SH-SY5Y (cell line): Measurements from ENCODE around the gene MR1.

ENCODE experiments used
- GATA2 ChIP-seq: IDR thresholded peaks from 2 replicates; pipeline ENCODE4 v1.6.1; 2011; ENCODE audit warnings: mild to moderate bottlenecking, low read depth, low read length
- GATA3 ChIP-seq: IDR thresholded peaks from 2 replicates; pipeline ENCODE4 v1.6.1; 2011; ENCODE audit warnings: low read depth, mild to moderate bottlenecking, low read length, moderate library complexity

The MR1 gene

DNA sequence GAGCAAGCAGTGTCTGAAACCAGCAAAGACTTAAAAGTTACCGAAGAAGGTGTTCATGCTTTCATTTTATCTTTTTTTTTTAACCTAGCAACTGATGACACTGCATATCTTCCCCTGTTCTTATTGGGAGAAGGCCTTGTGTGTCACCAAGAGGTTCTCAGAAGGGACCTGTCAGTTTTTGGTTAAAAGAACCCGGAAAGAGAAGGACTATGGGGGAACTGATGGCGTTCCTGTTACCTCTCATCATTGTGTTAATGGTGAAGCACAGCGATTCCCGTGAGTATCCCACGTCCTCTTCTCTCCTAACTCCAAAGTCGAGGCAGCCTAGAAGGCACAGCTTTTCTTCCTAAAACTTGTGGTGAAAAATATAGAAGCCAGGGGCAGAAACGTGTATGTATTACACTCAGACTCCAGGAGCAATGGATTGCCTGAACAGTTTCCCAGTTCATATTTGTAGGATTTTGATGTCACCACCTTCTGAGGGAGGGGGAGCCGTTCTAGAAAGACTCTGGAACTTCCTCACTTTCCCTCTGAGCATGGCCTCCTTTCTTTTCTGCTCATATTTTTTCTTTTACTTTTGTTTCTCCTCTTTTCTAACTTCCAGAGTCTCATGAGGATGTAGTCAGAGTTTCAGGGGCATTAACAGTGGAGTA is at the start of gene MR1:
Gene MR1, plus strand, starts transcription at position 185 of the 653 bp plus-strand sequence. Its CDS starts 25 bp downstream, at position 210.
- TF ChIP-seq GATA3 (no peak), GATA2 (no peak)

- TF ChIP-seq GATA2 (no peak), GATA3 (no peak)
Observed at GRCh38 chr1:180988253-180988752, 45.5 kb upstream of the MR1 start.

DNA sequence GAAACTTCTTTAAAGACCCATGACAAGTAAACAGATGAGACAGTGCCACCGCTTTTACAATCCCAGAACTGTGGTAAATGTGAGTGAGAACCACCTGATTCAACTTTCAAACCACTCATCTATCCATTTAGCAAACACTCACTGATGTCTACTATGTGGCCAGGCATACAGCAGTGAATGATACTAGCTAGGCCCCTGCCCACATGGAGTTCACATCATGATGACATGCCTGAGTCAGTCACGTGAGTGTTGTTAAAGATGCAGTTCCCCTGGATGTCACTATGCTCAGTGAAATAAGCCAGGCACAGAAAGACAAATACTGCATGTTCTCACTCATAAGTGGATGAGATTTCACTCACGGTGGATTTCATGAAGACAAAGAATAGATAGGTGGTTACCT is 39.5 kb upstream of the MR1 start:
- TF ChIP-seq GATA2 (no peak), GATA3 (no peak)

GRCh38 chr1:180997843-180998504 is 35.8 kb upstream of the MR1 start:
- TF ChIP-seq GATA2 (no peak), GATA3 (no peak)

GRCh38 chr1:181001091-181001780 is 32.5 kb upstream of the MR1 start:
- TF ChIP-seq GATA3: no peak
- no peak for TF ChIP-seq GATA2

DNA sequence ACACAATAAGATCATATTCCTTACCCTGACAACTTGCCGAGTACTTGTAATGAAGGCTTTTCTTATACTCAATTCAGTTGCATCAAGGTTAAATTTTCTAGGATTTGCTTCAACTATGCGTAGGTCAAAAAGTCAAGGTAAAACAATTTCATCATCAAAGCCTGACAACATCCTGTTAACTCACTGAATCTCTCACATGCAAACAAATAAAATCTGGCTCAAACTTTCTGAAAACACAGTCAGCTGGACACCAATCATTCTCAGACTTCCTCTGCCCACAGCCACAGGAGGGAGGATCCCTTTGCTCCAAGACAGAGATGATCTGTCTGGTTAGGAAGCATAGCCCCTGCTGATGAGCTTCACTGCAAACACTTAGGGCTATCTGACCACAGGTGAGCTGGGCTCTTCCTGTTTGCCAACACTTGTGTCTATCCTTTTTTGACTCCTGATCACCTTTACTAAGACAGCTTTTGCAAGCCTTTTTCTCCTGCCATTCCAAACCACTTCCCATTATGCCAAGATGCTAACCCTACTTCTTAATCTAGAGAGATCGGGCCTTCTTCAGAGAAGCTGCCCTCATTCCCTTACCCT is 31.1 kb upstream of the MR1 start:
- TF ChIP-seq GATA2 (no peak), GATA3 (no peak)

DNA sequence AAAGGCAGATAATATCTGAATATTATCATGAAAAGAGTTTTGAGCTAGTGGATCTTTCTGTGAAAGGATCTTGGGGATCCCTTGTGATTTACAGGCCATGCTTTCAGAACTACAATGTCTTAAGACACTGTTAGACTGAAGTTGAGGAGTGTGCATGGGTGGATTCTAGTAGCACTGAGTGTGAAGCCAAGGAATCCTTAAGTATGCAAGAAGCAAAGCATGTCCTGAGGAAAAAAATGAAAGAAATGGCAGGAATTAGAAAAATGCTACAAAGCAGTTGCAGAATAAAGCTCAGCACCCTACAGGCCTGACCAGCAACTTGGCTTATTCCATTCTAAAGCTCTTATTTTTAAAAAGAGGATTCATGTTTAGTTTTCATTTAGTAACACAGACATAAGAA is 23.0 kb upstream of the MR1 start:
- TF ChIP-seq GATA3 (no peak), GATA2 (no peak)

DNA sequence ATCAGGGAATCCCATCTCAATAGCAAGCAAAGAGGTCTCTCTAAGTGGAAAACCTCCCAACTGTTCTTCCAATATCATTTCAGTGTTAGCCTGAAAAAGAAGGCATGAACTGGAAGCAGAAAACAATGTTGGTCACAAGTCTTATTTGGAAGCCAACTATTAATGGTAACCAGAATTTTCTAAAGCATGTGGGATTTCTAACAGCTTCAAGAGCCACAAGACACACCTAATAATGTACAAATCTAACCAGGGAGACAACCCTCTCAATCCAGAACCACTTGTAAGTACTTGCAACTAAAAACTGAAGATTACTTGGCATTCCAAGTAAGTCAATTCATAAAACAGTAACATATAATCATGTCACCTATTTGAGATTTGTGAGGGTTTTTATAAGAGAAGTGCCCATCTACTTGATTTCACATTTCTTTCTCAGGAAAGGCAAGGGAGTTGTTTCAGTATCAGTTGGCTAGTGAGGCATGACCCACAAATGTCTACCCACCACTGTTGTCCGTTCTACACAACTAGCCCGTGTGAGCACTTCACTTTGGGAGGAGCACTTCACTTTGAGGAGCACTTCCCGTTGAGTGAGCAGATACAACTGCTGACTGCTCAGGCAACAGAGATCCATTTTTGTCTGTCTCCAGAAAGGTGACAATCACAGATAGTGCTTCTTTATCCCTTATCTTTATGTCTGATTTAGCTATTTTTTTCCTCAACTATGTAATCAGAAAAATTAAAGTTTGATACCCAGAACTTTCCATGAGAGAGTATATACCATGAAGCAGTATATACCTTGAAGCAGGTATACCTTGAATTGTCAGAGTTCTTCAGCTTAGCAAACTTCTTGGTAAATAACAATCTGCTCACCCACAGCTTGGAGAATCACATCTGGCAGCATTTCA is 22.2 kb upstream of the MR1 start:
- no peak for TF ChIP-seq GATA2
- TF ChIP-seq GATA3: no peak

- TF ChIP-seq GATA2 (no peak), GATA3 (no peak)
Observed at GRCh38 chr1:181012203-181012745, 21.5 kb upstream of the MR1 start.

DNA sequence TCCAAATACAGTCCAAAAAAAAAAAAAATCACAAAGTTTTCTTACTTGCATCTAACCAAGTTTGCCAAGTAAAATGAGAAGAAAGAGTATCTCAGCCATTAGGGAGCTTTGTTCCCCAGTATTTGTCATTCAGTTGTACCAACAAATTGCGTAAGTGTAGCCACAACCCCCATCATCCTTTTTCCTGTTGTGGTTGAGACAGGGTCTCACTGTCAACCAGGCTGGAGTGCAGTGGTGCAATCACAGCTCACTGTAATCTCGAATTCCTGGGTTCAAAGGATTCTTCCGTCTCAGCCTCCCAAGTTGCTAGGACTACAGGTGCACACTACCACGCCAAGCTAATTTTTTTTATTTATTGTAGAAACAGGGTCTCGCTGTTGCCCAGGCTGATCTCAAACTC is 20.6 kb upstream of the MR1 start:
- TF ChIP-seq GATA3: no peak
- no peak for TF ChIP-seq GATA2

DNA sequence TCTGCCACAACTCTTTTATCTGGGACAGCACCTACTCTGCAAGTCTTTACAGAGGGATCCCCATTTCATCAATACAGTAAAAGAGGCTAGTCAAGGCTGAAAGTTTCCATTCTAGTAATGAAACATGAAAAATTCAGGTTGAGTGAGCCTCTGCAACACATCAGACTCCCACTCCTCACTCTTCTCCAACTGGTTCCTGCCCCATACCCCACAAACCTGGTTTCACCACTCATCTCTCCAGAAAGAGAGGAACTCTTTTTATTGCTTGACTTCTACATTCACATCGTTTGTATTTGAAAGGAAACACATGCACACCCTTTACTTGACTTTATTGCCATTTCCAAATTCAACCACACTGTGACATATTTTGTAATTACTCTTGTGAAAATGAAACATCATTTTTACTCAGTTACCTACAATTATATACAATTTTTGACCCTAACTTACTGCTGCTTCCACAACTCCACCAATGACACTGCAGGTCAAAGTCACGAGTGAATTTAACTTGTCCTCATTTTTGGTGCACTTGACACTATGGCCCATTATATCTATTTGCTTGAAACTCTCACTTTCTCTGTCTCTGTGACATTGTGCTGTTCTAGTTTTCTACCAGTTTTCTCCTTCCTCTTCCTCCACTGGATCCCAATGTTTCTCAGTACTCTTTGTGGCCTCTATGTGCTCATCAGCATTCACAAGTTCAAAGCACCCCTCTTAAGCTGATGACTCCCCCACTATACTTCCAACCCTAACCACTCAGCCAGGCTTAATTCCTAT is 19.1 kb upstream of the MR1 start:
- no peak for TF ChIP-seq GATA3
- TF ChIP-seq GATA2: no peak

GRCh38 chr1:181015251-181015615 is 18.6 kb upstream of the MR1 start:
- TF ChIP-seq GATA3: no peak
- TF ChIP-seq GATA2: no peak

DNA sequence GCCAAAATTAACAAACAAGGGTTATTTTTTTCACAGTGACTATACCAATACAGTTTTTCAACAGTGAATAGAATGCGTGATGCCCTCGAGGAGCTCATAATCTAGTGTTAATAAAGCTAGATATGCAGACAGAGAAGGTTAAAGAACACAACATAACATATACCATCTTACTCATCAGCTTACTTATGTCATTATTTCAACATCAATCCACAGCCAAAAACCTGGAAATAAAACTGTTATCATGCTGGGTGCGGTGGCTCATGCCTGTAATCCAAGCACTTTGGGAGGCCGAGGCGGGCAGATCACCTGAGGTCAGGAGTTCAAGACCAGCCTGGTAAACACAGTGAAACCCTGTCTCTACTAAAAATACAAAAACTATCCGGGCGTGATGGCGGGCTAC is 17.2 kb upstream of the MR1 start:
- no peak for TF ChIP-seq GATA3
- no peak for TF ChIP-seq GATA2
